SK-N-SH treated with all-trans-retinoic acid at 6 μM for 48 hours (cell line): ENCODE results near the gene CLEC16A.

Source experiments
- ATAC-seq: fragments of 200-7000 bp; cut with Tn5 transposase; 3 replicates; pipeline ENCODE4 v1.9.1; 2020; ENCODE audit warnings: mild to moderate bottlenecking, moderate library complexity
- ARNTL ChIP-seq: fragments of 450-650 bp; formaldehyde crosslinking; IDR thresholded peaks from 2 replicates; pipeline ENCODE4 v1.5.0; 2020; ENCODE audit warnings: low read depth, mild to moderate bottlenecking, moderate library complexity, borderline replicate concordance
- BACH2 ChIP-seq: fragments of 250-450 bp; sonication (Bioruptor Pico); IDR thresholded peaks from 2 replicates; pipeline ENCODE4 v1.9.0; 2021; ENCODE audit warnings: mild to moderate bottlenecking, borderline replicate concordance
- CREB5 ChIP-seq: fragments of 250-450 bp; sonication (Bioruptor Pico); IDR thresholded peaks from 2 replicates; pipeline ENCODE4 v1.5.1; 2020; ENCODE audit warnings: low read depth, mild to moderate bottlenecking, moderate library complexity
- CSDC2 ChIP-seq: fragments of 250-450 bp; sonication (Bioruptor Pico); IDR thresholded peaks from 2 replicates; pipeline ENCODE4 v1.5.0; 2020; ENCODE audit warnings: mild to moderate bottlenecking, moderate library complexity
- CSRNP3 ChIP-seq: fragments of 250-450 bp; sonication (Bioruptor Pico); IDR thresholded peaks from 2 replicates; pipeline ENCODE4 v1.5.1; 2021; ENCODE audit warnings: mild to moderate bottlenecking, moderate library complexity
- ESRRG ChIP-seq: fragments of 250-450 bp; sonication (Bioruptor Pico); IDR thresholded peaks from 2 replicates; pipeline ENCODE4 v1.6.1; 2021; ENCODE audit warnings: mild to moderate bottlenecking
- GLIS3 ChIP-seq: fragments of 250-450 bp; sonication (Bioruptor Pico); IDR thresholded peaks from 2 replicates; pipeline ENCODE4 v1.5.0; 2020; ENCODE audit warnings: mild to moderate bottlenecking, moderate library complexity
- ISL1 ChIP-seq: fragments of 250-450 bp; sonication (Bioruptor Pico); IDR thresholded peaks from 2 replicates; pipeline ENCODE4 v2.1.2; 2022; ENCODE audit warnings: mild to moderate bottlenecking, moderate library complexity
- OSR1 ChIP-seq: fragments of 250-450 bp; sonication (Bioruptor Pico); IDR thresholded peaks from 2 replicates; pipeline ENCODE4 v1.8.0; 2022; ENCODE audit warnings: moderate library complexity, mild to moderate bottlenecking, inconsistent platforms
- PATZ1 ChIP-seq: fragments of 250-450 bp; sonication (Bioruptor Pico); IDR thresholded peaks from 2 replicates; pipeline ENCODE4 v1.8.0; 2020; ENCODE audit warnings: mild to moderate bottlenecking, moderate library complexity, borderline replicate concordance
- POU6F1 ChIP-seq: fragments of 250-450 bp; sonication (Bioruptor Pico); IDR thresholded peaks from 2 replicates; pipeline ENCODE4 v1.8.0; 2021; ENCODE audit warnings: low read depth, mild to moderate bottlenecking, moderate library complexity, borderline replicate concordance
- PPARA ChIP-seq: fragments of 250-450 bp; sonication (Bioruptor Pico); IDR thresholded peaks from 2 replicates; pipeline ENCODE4 v1.5.0; 2020; ENCODE audit warnings: mild to moderate bottlenecking, borderline replicate concordance
- SNAI2 ChIP-seq: fragments of 250-450 bp; sonication (Bioruptor Pico); IDR thresholded peaks from 2 replicates; pipeline ENCODE4 v1.5.0; 2020; ENCODE audit warnings: mild to moderate bottlenecking, moderate library complexity
- TCF4 ChIP-seq: fragments of 250-450 bp; sonication (Bioruptor Pico); IDR thresholded peaks from 2 replicates; pipeline ENCODE4 v1.8.0; 2021; ENCODE audit warnings: mild to moderate bottlenecking, moderate library complexity, borderline replicate concordance
- TOX ChIP-seq: fragments of 250-450 bp; sonication (Bioruptor Pico); IDR thresholded peaks from 2 replicates; pipeline ENCODE4 v1.8.0; 2021; ENCODE audit warnings: mild to moderate bottlenecking, moderate library complexity, borderline replicate concordance
- TSHZ2 ChIP-seq: fragments of 250-450 bp; sonication (Bioruptor Pico); IDR thresholded peaks from 2 replicates; pipeline ENCODE4 v1.5.0; 2020; ENCODE audit warnings: mild to moderate bottlenecking, moderate library complexity
- ZC3H10 ChIP-seq: fragments of 250-450 bp; sonication (Bioruptor Pico); IDR thresholded peaks from 2 replicates; pipeline ENCODE4 v1.5.1; 2021; ENCODE audit warnings: mild to moderate bottlenecking, moderate library complexity
- ZFP3 ChIP-seq: fragments of 250-450 bp; sonication (Bioruptor Pico); IDR thresholded peaks from 2 replicates; pipeline ENCODE4 v1.5.0; 2020; ENCODE audit warnings: mild to moderate bottlenecking, moderate library complexity
- ZFP30 ChIP-seq: fragments of 450-650 bp; formaldehyde crosslinking; IDR thresholded peaks from 2 replicates; pipeline ENCODE4 v1.5.0; 2022; ENCODE audit warnings: mild to moderate bottlenecking, moderate library complexity
- ZNF565 ChIP-seq: fragments of 450-650 bp; formaldehyde crosslinking; conservative IDR thresholded peaks from 2 replicates; pipeline ENCODE4 v1.5.0; 2020; ENCODE audit warnings: low read depth, mild to moderate bottlenecking, moderate library complexity
- ZNF70 ChIP-seq: fragments of 450-650 bp; formaldehyde crosslinking; IDR thresholded peaks from 2 replicates; pipeline ENCODE4 v1.5.0; 2020; ENCODE audit warnings: mild to moderate bottlenecking, moderate library complexity
- ZNF8 ChIP-seq: fragments of 450-650 bp; formaldehyde crosslinking; IDR thresholded peaks from 2 replicates; pipeline ENCODE4 v1.5.0; 2020; ENCODE audit warnings: mild to moderate bottlenecking, moderate library complexity

Gene CLEC16A

GRCh38 chr16:11204513-11205047 lies 260.2 kb downstream of the CLEC16A start:
- TF ChIP-seq PPARA (CRISPR knock-in tag) (no peak), ZFP3 (CRISPR knock-in tag) (no peak), ZNF70 (CRISPR knock-in tag) (no peak), CSRNP3 (CRISPR knock-in tag) (no peak), GLIS3 (no peak), ZNF8 (CRISPR knock-in tag) (no peak), ZC3H10 (no peak), ZFP30 (CRISPR knock-in tag) (no peak), ISL1 (CRISPR knock-in tag) (no peak), ZNF565 (CRISPR knock-in tag) (no peak), CREB5 (CRISPR knock-in tag) (no peak), ARNTL (CRISPR knock-in tag) (no peak), POU6F1 (no peak), TSHZ2 (CRISPR knock-in tag) (no peak), TCF4 (no peak), PATZ1 (no peak), BACH2 (CRISPR knock-in tag) (no peak), CSDC2 (CRISPR knock-in tag) (no peak), TOX (CRISPR knock-in tag) (no peak), SNAI2 (CRISPR knock-in tag) (no peak)
- ATAC-seq = no peak

GRCh38 chr16:11205065-11205699 lies 260.8 kb downstream of the CLEC16A start:
- no peak for ATAC-seq
- TF ChIP-seq TSHZ2 (CRISPR knock-in tag) (no peak), ISL1 (CRISPR knock-in tag) (no peak), PPARA (CRISPR knock-in tag) (no peak), GLIS3 (no peak), POU6F1 (no peak), ZC3H10 (no peak), ESRRG (CRISPR knock-in tag) (no peak), ZNF70 (CRISPR knock-in tag) (no peak), SNAI2 (CRISPR knock-in tag) (no peak), ZFP30 (CRISPR knock-in tag) (no peak), CSRNP3 (CRISPR knock-in tag) (no peak), OSR1 (no peak), TCF4 (no peak), ZNF8 (CRISPR knock-in tag) (no peak)
